DND-41 (cell line): ENCODE measurements around the gene YARS1.

Source experiments
- ATAC-seq: fragments of 200-7000 bp; cut with Tn5 transposase; 3 replicates; pipeline ENCODE4 v1.9.1; 2021; ENCODE audit warnings: low read depth; ENCODE audit not compliant: insufficient read depth
- DNase-seq: peaks from one replicate; pipeline ENCODE4 v3.0.0-alpha.2; 2020
- H2AFZ ChIP-seq: 2 replicates; pipeline ENCODE4 v1.6.0; 2012; ENCODE audit warnings: low read depth, low read length
- H3K27ac ChIP-seq: 2 replicates; pipeline ENCODE4 v1.5.1; 2012; ENCODE audit warnings: low read length, inconsistent platforms
- H3K27me3 ChIP-seq: fragments of 200-600 bp; sonication (generic); 2 replicates; pipeline ENCODE4 v1.6.0; 2012; ENCODE audit warnings: low read length, mild to moderate bottlenecking, inconsistent platforms; ENCODE audit not compliant: insufficient read depth, poor library complexity
- H3K36me3 ChIP-seq: 2 replicates; pipeline ENCODE4 v1.5.1; 2012; ENCODE audit warnings: low read length, inconsistent platforms; ENCODE audit not compliant: insufficient read depth
- H3K4me1 ChIP-seq: 2 replicates; pipeline ENCODE4 v1.5.1; 2012; ENCODE audit warnings: mild to moderate bottlenecking, low read length; ENCODE audit not compliant: insufficient read depth
- H3K4me2 ChIP-seq: 2 replicates; pipeline ENCODE4 v1.6.0; 2012; ENCODE audit warnings: mild to moderate bottlenecking, moderate library complexity, low read length, inconsistent platforms; ENCODE audit not compliant: insufficient read depth
- H3K4me3 ChIP-seq, 2 experiments: fragments of 200-600 bp in 1 of 2; shearing (Covaris generic) in 1 of 2; 2 replicates each; pipeline ENCODE4 v1.5.1; 2012 to 2016; ENCODE audit warnings: inconsistent platforms in 2 of 2, low read length in 2 of 2, mild to moderate bottlenecking in 2 of 2, low read depth in 1 of 2, moderate library complexity in 1 of 2
- H3K79me2 ChIP-seq: 2 replicates; pipeline ENCODE4 v1.6.0; 2012; ENCODE audit warnings: low read length, inconsistent platforms; ENCODE audit not compliant: insufficient read depth
- H3K9ac ChIP-seq: 2 replicates; pipeline ENCODE4 v1.6.0; 2012; ENCODE audit warnings: low read depth, mild to moderate bottlenecking, inconsistent platforms, low read length, moderate library complexity
- H3K9me3 ChIP-seq: 2 replicates; pipeline ENCODE4 v1.5.1; 2012; ENCODE audit warnings: low read length, moderate library complexity, mild to moderate bottlenecking, inconsistent platforms; ENCODE audit not compliant: insufficient read depth, severe bottlenecking
- H4K20me1 ChIP-seq: 2 replicates; pipeline ENCODE4 v1.6.0; 2012; ENCODE audit warnings: low read length; ENCODE audit not compliant: insufficient read depth
- EZH2 ChIP-seq: IDR thresholded peaks from 3 replicates; pipeline ENCODE4 v1.6.1; 2012; ENCODE audit warnings: borderline replicate concordance, low read depth, mild to moderate bottlenecking, moderate library complexity, low read length, inconsistent platforms; ENCODE audit not compliant: severe bottlenecking
- TF ChIP-seq, protein P1 (sequence below): IDR thresholded peaks from 2 replicates; pipeline ENCODE4 v1.5.1; 2012; ENCODE audit warnings: borderline replicate concordance, low read length, moderate library complexity, mild to moderate bottlenecking; ENCODE audit not compliant: poor library complexity, severe bottlenecking; ENCODE audit errors: extremely low read depth

Gene YARS1

DNA sequence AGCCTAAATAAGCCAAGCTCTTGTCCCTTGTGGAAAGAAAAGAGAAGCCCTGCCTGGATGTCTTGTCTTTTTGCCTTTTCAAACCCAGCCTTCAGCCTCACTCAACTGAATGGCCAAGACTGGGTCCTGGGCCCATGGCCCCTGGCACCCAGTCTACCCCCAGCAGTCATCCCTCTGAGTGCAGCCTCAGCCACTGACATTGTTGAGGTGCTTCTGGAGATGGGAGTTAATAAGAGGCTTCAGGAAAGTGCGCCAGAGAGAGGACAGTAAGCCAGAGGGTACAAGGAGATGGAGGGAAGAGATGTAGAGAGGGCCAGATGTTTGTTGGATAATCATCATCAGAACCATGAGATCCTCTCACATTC is 46.7 kb upstream of the YARS1 start:
- DNase-seq (no peak), ATAC-seq (no peak)
- Histone ChIP-seq H3K27me3 (no peaks in the 10 kb centered on the region), H3K36me3 (peaks cover 51% of the 10 kb centered on the region), H3K4me1 (no peaks in the 10 kb centered on the region), H3K9ac (no peak overlapping the region), H3K4me2 (no peak overlapping the region), H3K4me3 (no peak overlapping the region), H3K79me2 (no peaks in the 10 kb centered on the region), H3K9me3 (no peaks in the 10 kb centered on the region), H4K20me1 (peaks cover 4% of the 10 kb centered on the region), H2AFZ (no peak overlapping the region), H3K27ac (no peak overlapping the region)
- TF ChIP-seq, protein P1, sequence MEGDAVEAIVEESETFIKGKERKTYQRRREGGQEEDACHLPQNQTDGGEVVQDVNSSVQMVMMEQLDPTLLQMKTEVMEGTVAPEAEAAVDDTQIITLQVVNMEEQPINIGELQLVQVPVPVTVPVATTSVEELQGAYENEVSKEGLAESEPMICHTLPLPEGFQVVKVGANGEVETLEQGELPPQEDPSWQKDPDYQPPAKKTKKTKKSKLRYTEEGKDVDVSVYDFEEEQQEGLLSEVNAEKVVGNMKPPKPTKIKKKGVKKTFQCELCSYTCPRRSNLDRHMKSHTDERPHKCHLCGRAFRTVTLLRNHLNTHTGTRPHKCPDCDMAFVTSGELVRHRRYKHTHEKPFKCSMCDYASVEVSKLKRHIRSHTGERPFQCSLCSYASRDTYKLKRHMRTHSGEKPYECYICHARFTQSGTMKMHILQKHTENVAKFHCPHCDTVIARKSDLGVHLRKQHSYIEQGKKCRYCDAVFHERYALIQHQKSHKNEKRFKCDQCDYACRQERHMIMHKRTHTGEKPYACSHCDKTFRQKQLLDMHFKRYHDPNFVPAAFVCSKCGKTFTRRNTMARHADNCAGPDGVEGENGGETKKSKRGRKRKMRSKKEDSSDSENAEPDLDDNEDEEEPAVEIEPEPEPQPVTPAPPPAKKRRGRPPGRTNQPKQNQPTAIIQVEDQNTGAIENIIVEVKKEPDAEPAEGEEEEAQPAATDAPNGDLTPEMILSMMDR: no peak
- no peak for TF ChIP-seq EZH2

DNA sequence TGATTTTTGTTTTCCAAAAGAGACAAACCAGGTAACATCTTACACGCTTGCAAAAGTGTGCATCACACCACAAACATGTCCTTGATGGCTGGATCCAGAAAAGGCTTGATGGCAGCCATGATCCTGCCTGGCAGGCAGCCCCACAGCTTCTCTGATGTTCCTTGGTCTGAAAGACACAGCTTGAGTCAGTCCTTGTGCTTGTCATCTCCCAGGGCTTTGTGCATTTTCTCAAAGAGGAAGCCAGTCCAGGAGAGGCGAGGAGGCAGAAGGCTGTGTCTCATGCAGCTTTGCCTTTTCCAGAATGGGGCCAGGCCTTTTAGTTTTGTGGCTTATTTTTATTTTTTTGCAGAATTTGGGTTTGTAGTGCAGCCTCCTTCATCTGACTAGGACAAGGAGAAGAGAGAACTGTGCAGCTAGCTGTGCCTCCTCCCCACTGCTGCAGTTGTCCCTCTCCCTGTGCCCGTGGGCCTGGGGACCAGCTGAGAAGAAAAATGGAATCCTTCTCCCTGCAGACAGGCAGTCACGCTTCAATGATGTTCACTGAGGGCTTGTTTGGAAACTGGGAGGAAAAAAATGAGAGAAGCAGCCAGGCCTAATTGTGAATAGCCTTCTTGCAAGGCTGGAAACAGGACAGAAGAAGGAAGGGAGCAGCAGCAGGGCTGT is 46.2 kb upstream of the YARS1 start:
- H3K36me3 ChIP-seq: peaks cover 56% of the 10 kb centered on the region
- DNase-seq: no peak
- TF ChIP-seq, protein P1: no peak
- TF ChIP-seq EZH2: no peak

DNA sequence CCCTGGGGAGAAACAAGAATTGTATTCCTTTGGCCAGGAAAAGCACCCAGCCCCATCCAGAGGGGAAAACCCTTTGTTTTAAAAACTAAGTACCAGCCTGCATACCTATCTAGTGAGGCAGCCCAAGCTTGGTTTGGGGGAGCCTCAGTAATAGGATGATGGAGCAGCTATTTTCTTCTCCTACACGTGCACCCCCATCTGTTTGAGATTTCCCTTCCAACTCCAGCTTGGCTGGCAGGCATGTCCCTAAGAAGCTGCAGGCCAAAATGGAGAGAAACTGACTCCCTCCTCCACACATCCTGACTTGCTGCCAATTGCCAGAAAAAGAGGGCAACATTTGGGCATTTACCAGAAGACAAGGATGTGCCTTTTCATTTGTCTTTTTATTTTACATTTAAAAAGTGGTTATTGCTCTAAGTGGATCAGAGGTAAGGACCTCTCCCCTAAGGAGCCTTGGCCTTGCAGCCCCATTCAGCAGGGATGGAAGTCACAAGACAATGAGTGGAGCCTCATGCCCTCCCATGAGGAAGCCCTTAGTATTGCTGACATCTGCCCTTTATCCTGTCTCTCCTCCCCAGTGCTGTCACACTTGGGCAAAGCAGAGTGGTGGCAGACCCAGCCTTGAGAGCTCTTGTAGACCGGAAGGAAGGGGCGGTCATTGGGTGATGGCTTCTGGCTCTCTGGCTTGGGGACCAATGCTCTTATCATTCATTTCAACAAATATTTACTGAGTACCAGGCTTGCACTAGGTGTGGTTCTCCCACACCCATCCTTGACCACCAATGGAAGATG is 44.9 kb upstream of the YARS1 start:
- Histone ChIP-seq H3K9ac (no peak overlapping the region), H3K27me3 (no peaks in the 10 kb centered on the region), H3K9me3 (no peaks in the 10 kb centered on the region), H3K4me1 (no peaks in the 10 kb centered on the region), H3K79me2 (no peaks in the 10 kb centered on the region), H3K4me3 (no peak overlapping the region), H2AFZ (no peak overlapping the region), H3K4me2 (no peak overlapping the region), H3K27ac (no peak overlapping the region), H4K20me1 (peaks cover 4% of the 10 kb centered on the region), H3K36me3 (peaks cover 68% of the 10 kb centered on the region)
- ATAC-seq: no peak
- TF ChIP-seq, protein P1: no peak
- TF ChIP-seq EZH2: no peak
- no peak for DNase-seq

More for the DNA sequence above, 46.2 kb upstream of the YARS1 start:
- Histone ChIP-seq H3K9me3 (no peaks in the 10 kb centered on the region), H3K27ac (no peak overlapping the region), H3K4me1 (no peaks in the 10 kb centered on the region), H3K79me2 (no peaks in the 10 kb centered on the region), H3K9ac (no peak overlapping the region), H3K27me3 (no peaks in the 10 kb centered on the region), H3K4me2 (no peak overlapping the region), H3K4me3 (no peak overlapping the region), H4K20me1 (peaks cover 4% of the 10 kb centered on the region), H2AFZ (no peak overlapping the region)
- no peak for ATAC-seq
